ENCODE results near the gene ELMOD3.
"Not testable (repeated sequence)": the region's sequence is repeated elsewhere in the genome, so short reads cannot be mapped to it uniquely, and the experiment has no call there.

The ELMOD3 gene

DNA sequence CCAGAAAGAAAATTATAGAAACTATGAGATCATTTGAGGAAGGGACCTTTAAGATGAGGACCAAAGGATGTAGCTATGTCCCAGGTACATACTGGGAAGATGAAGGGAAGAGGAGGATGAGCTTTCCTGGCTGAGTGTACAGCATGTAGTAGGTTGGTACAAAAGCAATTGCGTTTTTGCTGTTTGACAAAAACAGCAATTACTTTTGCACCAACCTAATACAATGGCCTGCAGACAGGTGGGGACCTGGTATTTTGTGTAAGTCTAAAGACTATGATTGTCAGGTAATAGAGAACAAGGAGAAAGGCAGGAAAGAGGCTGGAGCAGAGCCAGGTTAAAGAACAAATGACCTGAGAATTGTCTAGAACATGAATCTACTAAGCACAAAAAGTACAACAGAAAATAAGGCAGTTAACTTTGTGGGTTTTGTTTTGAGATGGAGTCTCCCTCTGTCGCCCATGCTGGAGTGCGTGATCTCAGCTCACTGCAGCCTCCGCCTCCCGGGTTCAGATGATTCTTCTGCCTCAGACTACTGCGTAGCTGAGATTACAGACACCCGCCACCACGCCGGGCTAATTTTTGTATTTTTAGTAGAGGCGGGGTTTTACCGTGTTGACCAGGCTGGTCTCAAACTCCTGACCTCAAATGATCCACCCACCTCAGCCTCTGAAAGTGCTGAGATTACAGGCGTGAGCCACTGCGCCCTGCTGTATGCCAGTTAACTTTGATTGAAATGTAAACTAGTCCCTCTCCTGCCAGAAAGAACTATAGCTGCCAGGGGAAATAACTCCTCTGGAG is 23.5 kb upstream of the ELMOD3 start:
- TF ChIP-seq, protein P1, sequence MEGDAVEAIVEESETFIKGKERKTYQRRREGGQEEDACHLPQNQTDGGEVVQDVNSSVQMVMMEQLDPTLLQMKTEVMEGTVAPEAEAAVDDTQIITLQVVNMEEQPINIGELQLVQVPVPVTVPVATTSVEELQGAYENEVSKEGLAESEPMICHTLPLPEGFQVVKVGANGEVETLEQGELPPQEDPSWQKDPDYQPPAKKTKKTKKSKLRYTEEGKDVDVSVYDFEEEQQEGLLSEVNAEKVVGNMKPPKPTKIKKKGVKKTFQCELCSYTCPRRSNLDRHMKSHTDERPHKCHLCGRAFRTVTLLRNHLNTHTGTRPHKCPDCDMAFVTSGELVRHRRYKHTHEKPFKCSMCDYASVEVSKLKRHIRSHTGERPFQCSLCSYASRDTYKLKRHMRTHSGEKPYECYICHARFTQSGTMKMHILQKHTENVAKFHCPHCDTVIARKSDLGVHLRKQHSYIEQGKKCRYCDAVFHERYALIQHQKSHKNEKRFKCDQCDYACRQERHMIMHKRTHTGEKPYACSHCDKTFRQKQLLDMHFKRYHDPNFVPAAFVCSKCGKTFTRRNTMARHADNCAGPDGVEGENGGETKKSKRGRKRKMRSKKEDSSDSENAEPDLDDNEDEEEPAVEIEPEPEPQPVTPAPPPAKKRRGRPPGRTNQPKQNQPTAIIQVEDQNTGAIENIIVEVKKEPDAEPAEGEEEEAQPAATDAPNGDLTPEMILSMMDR (conservative IDR thresholded peaks at IDR 0.05; ENCODE audit: low read depth, low read length) = no peak
- H3K4me3 ChIP-seq (ENCODE audit: low read length) = no peak overlapping the region
- DNase-seq (ENCODE audit: low read depth) = no peak

DNA sequence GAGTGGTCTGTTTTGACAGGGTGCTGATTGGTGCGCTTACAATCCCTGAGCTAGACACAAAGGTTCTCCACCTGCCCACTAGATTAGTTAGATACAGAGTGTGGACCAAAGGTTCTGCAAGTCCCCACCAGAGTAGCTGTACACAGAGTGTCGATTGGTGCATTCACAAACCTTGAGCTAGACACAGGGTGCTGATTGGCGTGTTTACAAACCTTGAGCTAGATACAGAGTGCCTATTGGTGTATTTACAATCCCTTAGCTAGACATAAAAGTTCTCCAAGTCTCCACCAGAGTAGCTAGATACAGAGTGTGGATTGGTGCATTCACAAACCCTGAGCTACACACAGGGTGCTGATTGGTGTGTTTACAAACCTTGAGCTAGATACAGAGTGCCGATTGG is 20.7 kb upstream of the ELMOD3 start:
- H3K4me3 ChIP-seq (ENCODE audit: low read length); DNase-seq (ENCODE audit: low read depth): not testable (repeated sequence)

DNA sequence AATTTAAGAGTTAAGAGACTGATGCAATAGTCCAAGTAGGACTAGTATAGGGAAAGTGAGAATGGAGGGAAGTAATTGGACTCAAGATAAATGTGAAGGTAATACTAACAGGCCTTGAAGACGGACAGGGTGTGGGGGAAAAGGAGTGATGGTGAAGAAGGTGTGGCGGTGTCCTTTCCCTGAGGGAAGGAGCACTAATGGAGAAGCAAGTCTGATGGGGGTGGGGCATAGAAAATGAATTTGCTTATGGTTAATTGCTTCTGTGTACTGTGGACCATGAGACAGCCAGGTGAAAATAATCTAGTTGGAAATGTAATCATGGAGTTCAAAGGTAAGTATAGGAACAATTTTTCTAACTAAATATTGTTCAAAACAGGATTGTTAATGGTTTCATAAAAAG is 19.6 kb upstream of the ELMOD3 start:
- no peak for DNase-seq (ENCODE audit: low read depth)
- TF ChIP-seq, protein P1 (conservative IDR thresholded peaks at IDR 0.05; ENCODE audit: low read depth, low read length) = no peak
- no peak overlapping the region for H3K4me3 ChIP-seq (ENCODE audit: low read length)

DNA sequence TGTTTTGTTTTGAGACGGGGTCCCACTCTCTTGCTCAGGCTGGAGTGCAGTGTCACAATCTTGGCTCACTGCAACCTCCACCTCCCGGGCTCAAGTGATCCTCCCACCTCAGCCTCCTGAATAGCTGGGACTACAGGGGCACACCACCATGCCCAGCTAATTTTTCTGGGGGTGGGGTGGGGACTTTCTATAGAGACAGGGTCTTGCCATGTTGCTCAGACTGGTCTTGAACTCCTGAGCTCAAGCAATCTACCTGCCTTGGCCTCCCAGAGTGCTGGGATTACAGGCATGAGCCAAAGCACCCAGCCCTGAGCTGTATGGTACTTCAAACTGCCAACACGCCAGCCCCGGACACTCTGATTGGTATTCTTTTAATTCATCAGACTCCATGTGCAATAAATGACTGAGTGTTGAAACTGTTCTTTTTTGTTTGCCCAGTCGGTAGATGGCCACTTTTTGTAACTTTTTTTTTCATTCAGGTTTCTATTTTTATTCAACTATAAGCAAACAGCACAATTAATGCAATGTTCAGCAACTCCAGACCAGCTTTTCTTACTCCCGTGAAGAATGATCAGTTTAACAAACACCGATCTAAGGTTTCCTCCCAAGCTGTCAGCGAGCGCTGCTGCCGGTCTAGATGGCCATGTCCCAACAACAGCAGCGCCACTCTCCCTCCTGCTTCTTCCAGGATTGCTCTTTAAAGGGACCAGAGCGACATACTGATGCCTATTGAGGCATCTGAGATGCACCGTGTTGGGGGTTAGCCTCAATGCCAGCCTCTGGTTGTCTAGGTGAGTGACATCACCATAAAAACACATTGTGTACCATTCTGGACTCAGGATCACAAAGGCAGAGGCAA is 14.3 kb upstream of the ELMOD3 start:
- TF ChIP-seq, protein P1 (conservative IDR thresholded peaks at IDR 0.05; ENCODE audit: low read depth, low read length) = no peak
- DNase-seq (ENCODE audit: low read depth) = no peak
- H3K4me3 ChIP-seq (ENCODE audit: low read length) = no peak overlapping the region

DNA sequence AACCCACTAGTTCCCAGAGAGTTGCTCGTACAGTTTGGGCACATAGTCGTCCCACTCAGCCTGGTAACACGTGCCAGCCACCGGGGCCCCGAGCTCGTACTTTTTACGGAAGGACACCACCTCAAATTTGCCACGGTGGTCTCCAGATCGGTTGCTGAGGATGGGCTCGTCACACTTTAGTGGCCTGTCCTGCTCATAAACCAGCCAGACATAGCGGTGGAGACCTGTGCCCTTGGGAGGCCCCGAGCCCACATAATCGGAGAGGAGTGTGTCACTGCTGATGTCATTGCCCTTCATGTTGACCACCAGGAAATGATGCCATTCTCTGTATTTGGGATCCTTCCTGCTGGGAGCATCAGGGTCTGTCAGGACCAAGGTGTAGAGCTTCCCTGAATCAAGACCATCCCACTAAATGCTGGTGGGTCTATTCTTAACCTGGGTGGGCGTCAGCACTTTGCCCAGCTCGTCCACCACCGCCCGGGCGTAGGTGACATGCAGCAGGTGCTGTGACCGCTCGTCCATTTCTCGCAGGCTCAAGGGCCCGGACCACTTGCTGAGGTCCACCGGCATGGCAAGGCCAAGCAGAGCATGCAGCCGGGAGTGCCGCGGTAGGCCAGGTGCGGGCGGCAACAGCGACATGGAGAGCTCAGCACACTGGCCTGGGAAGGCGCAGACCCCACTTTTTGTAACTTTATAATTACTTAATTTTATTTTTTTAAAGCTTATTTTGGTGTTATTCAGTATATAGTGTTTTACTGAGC is 13.1 kb upstream of the ELMOD3 start:
- H3K4me3 ChIP-seq (ENCODE audit: low read length) = no peak overlapping the region
- no peak for DNase-seq (ENCODE audit: low read depth)
- TF ChIP-seq, protein P1 (conservative IDR thresholded peaks at IDR 0.05; ENCODE audit: low read depth, low read length) = no peak

DNA sequence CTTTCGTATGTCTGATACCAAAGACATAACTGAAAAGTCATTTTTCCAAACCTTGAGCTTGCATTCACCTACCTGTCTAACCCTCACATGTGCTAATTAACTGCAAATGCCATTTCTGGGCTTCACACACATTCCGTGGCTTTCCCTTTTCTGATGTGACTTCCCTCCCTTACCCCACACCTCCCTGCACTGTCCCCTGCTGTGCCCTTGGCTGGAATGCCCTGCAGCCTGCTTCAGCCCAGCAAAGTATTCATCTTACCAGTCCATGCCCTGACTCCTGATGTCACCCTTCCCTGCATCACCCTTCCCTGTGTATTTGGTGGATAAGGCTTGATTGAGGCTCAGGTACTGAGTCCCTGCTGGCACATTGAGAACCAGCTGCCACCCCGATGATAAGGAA is 12.4 kb upstream of the ELMOD3 start:
- no peak overlapping the region for H3K4me3 ChIP-seq (ENCODE audit: low read length)
- DNase-seq (ENCODE audit: low read depth) = no peak
- TF ChIP-seq, protein P1 (conservative IDR thresholded peaks at IDR 0.05; ENCODE audit: low read depth, low read length) = no peak

DNA sequence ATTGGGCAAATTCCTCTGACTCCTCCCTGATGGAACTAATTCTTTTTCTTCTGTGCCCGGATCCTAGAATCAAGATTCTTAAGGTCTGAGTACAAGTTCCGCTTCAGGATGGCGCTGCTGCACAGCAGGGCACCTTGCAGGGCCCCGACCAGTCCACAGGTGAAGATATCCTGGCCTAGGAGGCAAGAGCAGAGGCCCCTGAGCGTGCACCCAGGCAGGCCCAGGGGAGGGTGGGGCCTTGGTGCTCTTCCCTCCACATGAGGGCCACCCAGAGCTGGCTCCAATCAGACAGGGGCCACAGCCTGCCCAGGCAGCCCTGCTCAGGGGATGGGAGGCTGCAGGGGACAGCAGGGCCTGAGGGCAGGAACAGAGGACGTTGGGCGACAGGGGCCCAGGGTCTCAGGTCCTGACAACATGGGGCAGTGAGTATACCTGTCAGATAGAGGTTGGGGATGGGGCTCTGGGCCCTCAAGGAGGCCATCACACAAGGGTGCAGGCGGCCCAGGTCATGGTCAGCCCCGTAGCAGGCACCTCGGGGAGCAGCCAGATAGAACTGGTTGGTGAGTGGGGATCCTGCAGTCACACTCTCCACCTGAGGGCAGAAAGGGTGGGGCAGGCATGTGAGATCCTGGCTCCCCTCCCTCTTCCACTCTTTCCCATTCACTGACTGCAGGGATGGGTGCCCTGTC is 11.2 kb upstream of the ELMOD3 start:
- H3K4me3 ChIP-seq (ENCODE audit: low read length); DNase-seq (ENCODE audit: low read depth): not testable (repeated sequence)

Data from retinal pigment epithelial cell (primary cell).